CD4-positive, alpha-beta T cell treated with Interleukin-17A for 1 hour (primary cell): ENCODE results near the gene SLC6A16.

ENCODE experiments used
- DNase-seq: peaks from one replicate; pipeline ENCODE4 v3.0.0-alpha.2; 2020

Gene SLC6A16

DNA sequence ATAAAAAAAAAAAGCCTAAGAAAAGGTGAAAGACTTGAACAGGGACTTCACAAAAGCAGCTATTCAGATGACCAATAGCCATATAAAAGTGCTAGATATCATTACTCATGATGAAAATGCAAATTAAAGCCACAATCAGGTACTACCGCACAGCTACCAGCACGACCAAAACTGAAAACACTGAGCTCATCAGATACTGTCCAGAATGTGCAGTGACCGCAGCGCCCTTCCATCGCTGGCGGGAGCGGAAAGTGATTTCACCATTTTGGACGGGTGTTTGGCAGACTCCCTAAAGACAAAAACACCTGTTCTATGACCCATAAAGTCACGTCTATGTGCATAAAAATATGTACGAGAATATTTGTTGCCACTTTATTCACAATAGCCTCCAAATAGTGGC is 60.7 kb downstream of the SLC6A16 start:
- no peak for DNase-seq

- no peak for DNase-seq
Measured at GRCh38 chr19:49261602-49262001, 63.4 kb downstream of the SLC6A16 start.

DNA sequence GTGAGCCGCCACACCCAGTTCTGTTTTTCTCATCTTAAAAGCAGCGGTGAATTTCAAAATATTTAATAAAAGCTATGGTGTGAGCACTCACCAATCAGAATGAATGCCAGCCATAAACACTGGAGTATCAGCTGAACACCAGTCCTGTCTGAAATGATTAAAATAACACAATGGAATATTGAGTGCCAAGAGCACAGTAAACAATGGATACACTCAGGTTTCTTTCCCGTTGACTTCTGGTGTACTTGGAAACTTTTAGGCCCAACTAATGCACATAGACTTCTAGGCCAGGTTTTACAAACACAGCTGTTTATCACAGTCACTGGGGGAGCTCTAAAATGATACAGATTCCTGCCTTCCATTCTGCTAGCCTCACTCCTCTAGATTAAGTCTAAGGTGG is 68.3 kb downstream of the SLC6A16 start:
- no peak for DNase-seq

GRCh38 chr19:49255674-49256073 is 69.3 kb downstream of the SLC6A16 start:
- DNase-seq: no peak

DNA sequence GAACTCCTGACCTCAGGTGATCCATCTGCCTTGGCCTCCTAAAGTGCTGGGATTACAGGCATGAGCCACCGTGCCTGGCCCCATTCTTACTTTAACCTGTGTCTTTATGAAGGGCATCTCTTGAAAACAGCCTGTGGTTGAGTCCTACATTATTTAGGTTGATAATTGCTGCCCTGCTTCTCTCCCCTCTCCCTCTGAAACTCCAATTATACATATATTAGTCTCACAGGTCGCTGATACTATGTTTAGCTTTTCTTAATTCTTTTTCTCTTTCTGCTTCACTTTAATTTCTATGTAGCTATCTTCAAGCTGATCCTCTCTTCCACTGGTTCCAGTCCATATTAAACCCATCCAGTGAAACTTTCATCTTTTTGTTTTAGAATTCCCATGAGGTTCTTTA is 75.1 kb downstream of the SLC6A16 start:
- DNase-seq: no peak

DNA sequence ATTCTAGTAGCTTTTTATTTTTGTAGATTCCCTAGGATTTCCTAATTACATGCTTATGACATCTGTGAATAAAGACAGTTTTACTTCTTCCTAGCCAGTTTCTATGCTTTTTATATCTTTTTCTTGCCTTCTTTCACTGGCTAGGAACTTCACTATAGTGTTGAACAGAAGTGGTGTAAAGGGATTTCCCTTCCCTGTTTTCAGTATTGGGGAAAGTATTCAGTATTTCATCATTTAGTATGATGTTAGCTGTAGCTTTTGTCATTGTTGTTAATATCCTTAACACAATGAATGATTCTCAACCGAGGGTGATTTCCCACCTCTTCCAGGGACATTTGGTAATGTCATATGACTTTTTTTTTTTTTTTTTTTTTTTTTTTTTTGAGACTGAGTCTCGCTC is 77.3 kb downstream of the SLC6A16 start:
- no peak for DNase-seq

GRCh38 chr19:49244256-49244655 is 80.7 kb downstream of the SLC6A16 start:
- no peak for DNase-seq

DNA sequence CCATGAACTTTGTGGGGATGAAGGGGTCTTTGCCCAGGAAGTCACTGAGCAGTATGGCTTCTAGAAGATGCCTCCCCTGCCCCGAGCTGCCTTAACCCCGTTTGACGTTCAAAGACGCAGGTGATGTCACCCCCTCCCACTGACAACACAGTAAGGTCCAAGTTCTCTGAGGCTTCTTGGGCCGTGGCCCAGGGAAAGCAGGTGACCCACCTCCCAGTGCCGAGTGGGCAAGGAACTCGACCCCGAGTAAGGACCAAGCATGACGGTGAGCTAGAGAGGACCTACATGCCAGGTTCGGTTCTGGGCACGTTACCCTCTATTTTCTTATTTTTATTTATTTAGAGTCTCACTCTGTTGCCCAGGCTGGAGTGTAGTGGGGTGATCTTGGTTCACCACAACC is 81.3 kb downstream of the SLC6A16 start:
- DNase-seq: no peak

DNA sequence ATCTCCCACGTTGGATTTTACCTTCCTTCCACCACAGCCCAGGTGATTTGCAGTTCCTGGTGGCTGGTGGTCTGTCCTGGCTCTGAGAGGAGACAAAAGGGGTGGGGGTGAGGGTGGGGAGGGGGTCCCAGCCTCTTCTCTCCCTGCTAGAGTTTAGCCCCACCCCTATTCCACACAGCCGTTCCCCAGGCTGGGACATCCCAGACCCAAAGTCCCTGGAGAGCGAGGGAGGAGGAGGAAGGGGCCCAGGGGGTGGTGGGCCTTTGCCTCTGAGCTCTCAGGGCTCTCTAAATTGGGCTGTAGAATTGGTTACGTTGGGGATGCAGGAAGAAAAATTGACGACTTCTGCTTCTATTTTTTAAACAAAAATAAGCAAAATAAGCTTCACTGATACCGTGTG is 81.9 kb downstream of the SLC6A16 start:
- DNase-seq: no peak

- DNase-seq: no peak
Measured at GRCh38 chr19:49241769-49242168, 83.2 kb downstream of the SLC6A16 start.
